Karpas-422 (cell line): Measurements from ENCODE around the gene SNX18. TPM values are rescaled to one million over a fixed set of nuclear protein-coding genes. Genes with fewer than 3 reads are reported as not detected.

ENCODE experiments used
- DNase-seq: peaks from one replicate; pipeline ENCODE4 v3.0.0-alpha.2; 2015
- H2AFZ ChIP-seq: fragments of 200-600 bp; sonication (generic); 2 replicates; pipeline ENCODE4 v1.6.1; 2014; ENCODE audit warnings: antibody characterized with exemption, low read length, mixed read lengths
- H3K27ac ChIP-seq: fragments of 200-600 bp; sonication (generic); 2 replicates; pipeline ENCODE4 v1.5.1; 2014; ENCODE audit warnings: mild to moderate bottlenecking, low read length, moderate library complexity
- H3K27me3 ChIP-seq: fragments of 200-600 bp; sonication (generic); 2 replicates; pipeline ENCODE4 v1.6.1; 2014; ENCODE audit warnings: low read length, mixed read lengths
- H3K36me3 ChIP-seq: fragments of 200-600 bp; sonication (generic); 2 replicates; pipeline ENCODE4 v1.6.1; 2014; ENCODE audit warnings: low read length, mixed read lengths; ENCODE audit not compliant: insufficient read depth
- H3K4me1 ChIP-seq: fragments of 200-600 bp; sonication (generic); 2 replicates; pipeline ENCODE4 v1.6.1; 2014; ENCODE audit warnings: mild to moderate bottlenecking, low read length, mixed read lengths
- H3K4me2 ChIP-seq: fragments of 200-600 bp; sonication (generic); 2 replicates; pipeline ENCODE4 v1.6.1; 2014; ENCODE audit warnings: low read length, low read depth, mild to moderate bottlenecking; ENCODE audit not compliant: poor library complexity, severe bottlenecking
- H3K4me3 ChIP-seq: fragments of 200-600 bp; sonication (generic); 2 replicates; pipeline ENCODE4 v1.5.1; 2014; ENCODE audit warnings: mild to moderate bottlenecking, antibody characterized with exemption, low read length, mixed read lengths
- H3K79me2 ChIP-seq: fragments of 200-600 bp; sonication (generic); 2 replicates; pipeline ENCODE4 v1.6.1; 2014; ENCODE audit warnings: mild to moderate bottlenecking, low read length, mixed read lengths
- H3K9ac ChIP-seq: fragments of 200-600 bp; sonication (generic); 2 replicates; pipeline ENCODE4 v1.6.0; 2014; ENCODE audit warnings: low read length
- H3K9me2 ChIP-seq: fragments of 200-600 bp; sonication (generic), shearing (Covaris generic); replicated peaks from 2 replicates; pipeline ENCODE4 v1.6.0; 2014; ENCODE audit warnings: mild to moderate bottlenecking, low read length, moderate library complexity; ENCODE audit not compliant: insufficient read depth
- H3K9me3 ChIP-seq: fragments of 300-700, 200-600 bp; sonication (generic); 2 replicates; pipeline ENCODE4 v1.6.1; 2014; ENCODE audit warnings: low read length, mixed read lengths
- H4K20me1 ChIP-seq: fragments of 200-600 bp; sonication (generic); 2 replicates; pipeline ENCODE4 v1.6.1; 2014; ENCODE audit warnings: mild to moderate bottlenecking, antibody characterized with exemption, low read length, low read depth; ENCODE audit not compliant: insufficient read depth
- total RNA-seq: library from RNA; depleted of rRNA; stranded (reverse); fragments of >200 nt; shearing (Covaris generic); gene quantifications from 2 replicates; pipeline ENCODE4 v1.2.3, GENCODE V29; 2014; ENCODE audit warnings: low replicate concordance

Gene SNX18
- total RNA-seq, 1 experiment from 2014 or later: 2.9 TPM

- Histone ChIP-seq H3K4me3 (no peak overlapping the region), H2AFZ (no peak overlapping the region), H3K9ac (no peak overlapping the region), H3K36me3 (no peaks in the 10 kb centered on the region), H3K27me3 (no peaks in the 10 kb centered on the region), H4K20me1 (no peaks in the 10 kb centered on the region), H3K4me2 (no peak overlapping the region), H3K9me3 (no peaks in the 10 kb centered on the region), H3K4me1 (no peaks in the 10 kb centered on the region), H3K27ac (no peak overlapping the region), H3K79me2 (no peaks in the 10 kb centered on the region), H3K9me2 (no peaks in the 10 kb centered on the region)
- DNase-seq: peak; percentile 16
Observed at GRCh38 chr5:54551292-54551691, 33.7 kb downstream of the SNX18 start.

- Histone ChIP-seq H3K9ac (no peak overlapping the region), H3K4me3 (no peak overlapping the region), H4K20me1 (no peaks in the 10 kb centered on the region), H3K4me2 (no peak overlapping the region), H3K27ac (no peak overlapping the region), H2AFZ (no peak overlapping the region), H3K9me3 (no peaks in the 10 kb centered on the region), H3K36me3 (no peaks in the 10 kb centered on the region), H3K4me1 (no peaks in the 10 kb centered on the region), H3K79me2 (no peaks in the 10 kb centered on the region), H3K9me2 (no peaks in the 10 kb centered on the region), H3K27me3 (0 out of 2 replicates have a peak, but pooled peaks cover under 1% of the 10 kb centered on the region)
- no peak for DNase-seq
Observed at GRCh38 chr5:54551926-54552325, 34.4 kb downstream of the SNX18 start.

- Histone ChIP-seq H3K27ac (no peak overlapping the region), H3K4me1 (no peaks in the 10 kb centered on the region), H3K4me3 (no peak overlapping the region), H3K9ac (no peak overlapping the region), H2AFZ (no peak overlapping the region), H3K27me3 (0 out of 2 replicates have a peak, but pooled peaks cover 3% of the 10 kb centered on the region), H3K9me2 (no peaks in the 10 kb centered on the region), H3K36me3 (no peaks in the 10 kb centered on the region), H3K4me2 (no peak overlapping the region), H3K79me2 (no peaks in the 10 kb centered on the region), H3K9me3 (no peaks in the 10 kb centered on the region), H4K20me1 (no peaks in the 10 kb centered on the region)
- DNase-seq: peak; percentile 11
Observed at GRCh38 chr5:54552446-54552845, 34.9 kb downstream of the SNX18 start.

GRCh38 chr5:54553659-54554207, 36.2 kb downstream of the SNX18 start:
- peak; percentile 31 for DNase-seq
- Histone ChIP-seq H3K4me3 (no peak overlapping the region), H4K20me1 (no peaks in the 10 kb centered on the region), H3K4me2 (no peak overlapping the region), H3K9me2 (no peaks in the 10 kb centered on the region), H3K4me1 (no peaks in the 10 kb centered on the region), H3K27ac (no peak overlapping the region), H2AFZ (no peak overlapping the region), H3K36me3 (no peaks in the 10 kb centered on the region), H3K9ac (no peak overlapping the region), H3K27me3 (0 out of 2 replicates have a peak, but pooled peaks cover 3% of the 10 kb centered on the region), H3K9me3 (no peaks in the 10 kb centered on the region), H3K79me2 (no peaks in the 10 kb centered on the region)

GRCh38 chr5:54556141-54556540, 38.6 kb downstream of the SNX18 start:
- DNase-seq: no peak
- no peaks in the 10 kb centered on the region for H3K9me2 ChIP-seq
- H3K4me1 ChIP-seq: no peaks in the 10 kb centered on the region
- H3K27ac ChIP-seq: no peak overlapping the region
- no peaks in the 10 kb centered on the region for H4K20me1 ChIP-seq
- H3K4me2 ChIP-seq: no peak overlapping the region
- H2AFZ ChIP-seq: no peak overlapping the region
- no peaks in the 10 kb centered on the region for H3K36me3 ChIP-seq
- no peaks in the 10 kb centered on the region for H3K9me3 ChIP-seq
- no peak overlapping the region for H3K4me3 ChIP-seq
- H3K9ac ChIP-seq: no peak overlapping the region
- H3K79me2 ChIP-seq: no peaks in the 10 kb centered on the region
- 0 out of 2 replicates have a peak, but pooled peaks cover 3% of the 10 kb centered on the region for H3K27me3 ChIP-seq

- Histone ChIP-seq H3K9me3 (no peaks in the 10 kb centered on the region), H3K9me2 (no peaks in the 10 kb centered on the region), H3K9ac (no peak overlapping the region), H3K4me3 (no peak overlapping the region), H4K20me1 (no peaks in the 10 kb centered on the region), H3K27ac (no peak overlapping the region), H3K27me3 (0 out of 2 replicates have a peak, but pooled peaks cover 3% of the 10 kb centered on the region), H3K79me2 (no peaks in the 10 kb centered on the region), H3K4me2 (no peak overlapping the region), H2AFZ (no peak overlapping the region), H3K4me1 (no peaks in the 10 kb centered on the region), H3K36me3 (no peaks in the 10 kb centered on the region)
- no peak for DNase-seq
Observed at GRCh38 chr5:54558362-54558761, 40.8 kb downstream of the SNX18 start.

GRCh38 chr5:54561651-54562050, 44.1 kb downstream of the SNX18 start:
- H3K36me3 ChIP-seq: no peaks in the 10 kb centered on the region
- H3K4me2 ChIP-seq: no peak overlapping the region
- H4K20me1 ChIP-seq: no peaks in the 10 kb centered on the region
- DNase-seq: no peak
- no peaks in the 10 kb centered on the region for H3K9me3 ChIP-seq
- no peak overlapping the region for H3K4me3 ChIP-seq
- H3K9me2 ChIP-seq: no peaks in the 10 kb centered on the region
- H3K4me1 ChIP-seq: no peaks in the 10 kb centered on the region
- H3K27ac ChIP-seq: no peak overlapping the region
- no peaks in the 10 kb centered on the region for H3K79me2 ChIP-seq
- H3K27me3 ChIP-seq: 0 out of 2 replicates have a peak, but pooled peaks cover 3% of the 10 kb centered on the region
- H3K9ac ChIP-seq: no peak overlapping the region
- no peak overlapping the region for H2AFZ ChIP-seq

- H3K36me3 ChIP-seq: no peaks in the 10 kb centered on the region
- no peaks in the 10 kb centered on the region for H3K9me2 ChIP-seq
- no peaks in the 10 kb centered on the region for H3K9me3 ChIP-seq
- H3K9ac ChIP-seq: no peak overlapping the region
- no peak overlapping the region for H3K4me2 ChIP-seq
- H4K20me1 ChIP-seq: no peaks in the 10 kb centered on the region
- no peak overlapping the region for H2AFZ ChIP-seq
- H3K4me3 ChIP-seq: no peak overlapping the region
- H3K4me1 ChIP-seq: no peaks in the 10 kb centered on the region
- no peak overlapping the region for H3K27ac ChIP-seq
- no peaks in the 10 kb centered on the region for H3K27me3 ChIP-seq
- H3K79me2 ChIP-seq: no peaks in the 10 kb centered on the region
- no peak for DNase-seq
Observed at GRCh38 chr5:54563083-54563761, 45.7 kb downstream of the SNX18 start.
